NCI-H460 (cell line): ENCODE data around the gene CDH4. TPM values are rescaled to one million over a fixed set of nuclear protein-coding genes. Genes with fewer than 3 reads are reported as not detected.

Experiments
- DNase-seq: peaks from one replicate; pipeline ENCODE4 v3.0.0-alpha.2; 2016; ENCODE audit warnings: low read depth; ENCODE audit errors: extremely low read depth
- total RNA-seq: library from RNA; depleted of rRNA; stranded (reverse); fragments of >200 nt; shearing (Covaris generic); gene quantifications from 2 replicates; pipeline ENCODE4 v1.2.3, GENCODE V29; 2014

Gene CDH4
- total RNA-seq, 1 experiment from 2014 or later, result not detected

DNA sequence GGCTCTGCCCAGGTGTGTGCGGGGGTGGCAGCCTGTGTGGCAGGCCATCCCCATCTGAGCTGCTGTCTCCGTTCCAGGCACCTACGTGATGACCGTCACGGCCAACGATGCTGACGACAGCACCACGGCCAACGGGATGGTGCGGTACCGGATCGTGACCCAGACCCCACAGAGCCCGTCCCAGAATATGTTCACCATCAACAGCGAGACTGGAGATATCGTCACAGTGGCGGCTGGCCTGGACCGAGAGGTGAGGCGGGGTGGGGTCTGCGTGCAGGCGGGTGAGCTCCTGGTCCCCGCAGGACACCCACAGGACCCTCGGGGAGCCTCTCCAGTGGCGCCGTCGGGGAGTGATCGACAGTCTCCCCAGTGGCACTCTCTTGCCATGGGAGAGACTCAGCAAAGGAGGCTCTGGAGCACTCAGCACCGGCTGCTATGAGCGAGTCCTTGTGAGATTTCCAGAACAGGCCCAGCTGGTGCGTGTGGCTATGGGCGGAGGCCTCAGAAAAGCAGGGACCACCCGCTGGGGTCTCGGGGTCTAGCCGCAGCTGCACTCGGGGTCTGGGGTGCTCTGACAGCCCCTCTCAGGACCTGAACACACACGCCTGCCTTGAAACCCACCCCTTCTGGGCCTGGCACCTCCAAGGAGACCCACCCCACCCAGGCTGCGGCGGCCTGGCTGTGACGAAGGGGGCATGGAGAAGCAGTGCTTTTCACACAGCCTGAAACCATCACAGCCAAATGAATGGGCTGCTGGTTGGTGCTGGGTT is 621.8 kb downstream of the CDH4 start:
- no peak for DNase-seq

- DNase-seq, result peak; percentile 8
These were observed 622.5 kb downstream of the CDH4 start for GRCh38 chr20:61874421-61875068.

- no peak for DNase-seq
These were observed 623.3 kb downstream of the CDH4 start for GRCh38 chr20:61875221-61875885.

DNA sequence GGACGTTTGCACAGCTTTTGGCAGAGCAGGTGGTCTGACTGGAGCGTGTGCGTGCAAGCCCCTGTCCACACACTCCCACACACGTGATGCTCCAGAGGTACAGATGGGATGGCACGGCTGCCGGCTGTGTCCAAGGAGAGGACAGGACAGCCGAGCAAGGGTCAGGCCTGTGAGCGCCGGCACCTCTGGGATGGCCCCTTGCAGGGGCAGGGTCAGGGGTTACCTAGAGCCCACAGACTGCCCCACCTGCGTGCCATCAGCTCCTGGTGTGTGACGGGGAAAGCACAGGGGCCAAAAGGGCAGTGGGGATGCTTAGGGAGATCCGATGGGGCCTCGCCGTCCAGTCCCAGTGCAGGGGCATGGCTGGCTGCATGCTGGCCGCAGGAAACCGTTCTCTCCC is 623.9 kb downstream of the CDH4 start:
- no peak for DNase-seq

DNA sequence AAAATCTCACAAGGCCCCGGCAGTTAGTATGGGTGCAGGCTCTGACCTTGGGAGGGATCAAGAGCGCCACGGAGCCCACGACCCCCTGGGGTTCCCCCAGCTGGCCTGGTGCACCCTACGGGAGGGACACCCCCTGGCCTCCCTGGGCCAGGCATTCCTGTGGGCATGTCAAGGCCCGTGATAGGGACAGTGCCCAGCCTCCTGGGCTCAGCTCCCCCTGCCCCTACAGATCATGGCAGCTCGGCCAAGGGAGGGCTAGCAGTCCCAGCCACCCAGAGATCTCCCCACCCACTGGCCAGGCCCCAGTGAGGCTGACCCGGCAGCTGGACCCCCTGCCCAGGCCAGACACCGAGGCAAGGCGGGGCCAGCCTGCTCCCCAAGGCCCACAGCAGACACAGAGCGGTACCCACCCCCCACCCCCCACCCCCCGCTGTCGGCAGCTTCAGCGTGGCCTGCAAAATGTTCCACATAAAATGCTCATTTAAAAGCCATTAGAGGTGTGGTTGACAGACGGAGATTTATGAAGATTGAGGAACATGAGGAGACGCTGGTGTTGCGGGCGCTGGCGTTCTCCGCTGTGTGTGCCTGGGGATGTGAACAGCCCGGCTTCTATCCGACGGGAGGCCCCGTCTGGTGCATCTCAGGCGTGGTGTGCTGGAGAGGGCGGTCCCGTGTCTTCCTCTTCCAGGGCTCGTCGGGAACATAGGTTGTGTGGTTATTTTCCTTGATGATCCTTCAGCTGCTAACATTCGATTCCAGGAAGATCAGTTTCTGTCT is 625.1 kb downstream of the CDH4 start:
- DNase-seq, result no peak

DNA sequence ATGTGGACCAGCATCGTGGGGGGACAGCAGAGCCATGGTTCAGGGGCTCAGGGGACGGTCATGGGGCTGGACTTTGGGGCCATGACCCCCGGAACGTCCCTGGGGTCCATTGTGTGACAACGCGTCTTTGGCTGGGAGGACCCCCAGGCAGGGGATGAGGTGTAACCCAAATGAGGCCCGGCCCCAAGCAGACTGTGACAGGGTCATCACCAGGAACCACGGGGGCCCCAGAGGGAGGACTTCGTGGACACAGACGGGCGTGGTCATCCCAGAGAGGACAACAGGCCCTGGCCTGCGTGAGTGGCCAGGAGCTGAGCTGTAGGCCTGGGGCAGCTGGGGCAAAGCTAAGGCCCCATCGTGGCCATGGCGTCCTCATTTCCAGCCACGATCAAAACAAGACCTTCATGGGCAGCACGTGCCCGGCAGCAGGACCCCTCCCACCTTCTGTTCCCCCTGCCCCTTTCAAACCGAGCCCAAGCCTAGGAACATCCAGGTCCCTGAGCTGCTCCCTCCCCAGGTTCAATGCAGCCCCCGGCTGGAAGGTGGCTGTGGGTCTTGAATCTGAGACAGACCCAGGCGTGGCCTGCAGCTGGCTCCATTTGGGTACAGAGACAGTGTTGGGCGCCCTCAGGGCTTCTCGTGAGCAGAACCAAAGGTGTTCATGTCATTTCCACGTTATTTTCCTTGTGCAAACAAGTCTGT is 625.9 kb downstream of the CDH4 start:
- DNase-seq, result no peak

- no peak for DNase-seq
These were observed 626.6 kb downstream of the CDH4 start for GRCh38 chr20:61878478-61879302.

GRCh38 chr20:61879303-61879620 is 627.2 kb downstream of the CDH4 start:
- DNase-seq, result no peak

DNA sequence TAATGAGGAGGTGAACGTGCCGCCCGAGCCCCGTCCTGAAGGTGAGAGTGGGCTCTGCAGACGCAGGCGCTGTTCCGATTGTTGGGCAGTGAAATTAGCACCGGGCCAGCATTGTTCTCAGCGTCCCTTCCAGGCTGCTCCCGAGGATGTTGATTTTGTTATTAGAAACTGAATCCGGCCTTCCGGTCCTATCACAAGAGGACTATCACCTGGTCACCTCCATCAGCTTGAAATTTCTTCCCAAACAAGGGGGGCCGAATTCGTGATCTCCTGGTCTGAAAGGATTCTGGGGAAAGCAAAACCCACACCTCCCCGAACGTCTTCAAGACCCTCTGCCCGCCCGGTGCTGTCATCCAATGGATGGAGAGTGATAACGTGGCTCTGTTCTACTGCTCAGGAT is 627.6 kb downstream of the CDH4 start:
- no peak for DNase-seq

DNA sequence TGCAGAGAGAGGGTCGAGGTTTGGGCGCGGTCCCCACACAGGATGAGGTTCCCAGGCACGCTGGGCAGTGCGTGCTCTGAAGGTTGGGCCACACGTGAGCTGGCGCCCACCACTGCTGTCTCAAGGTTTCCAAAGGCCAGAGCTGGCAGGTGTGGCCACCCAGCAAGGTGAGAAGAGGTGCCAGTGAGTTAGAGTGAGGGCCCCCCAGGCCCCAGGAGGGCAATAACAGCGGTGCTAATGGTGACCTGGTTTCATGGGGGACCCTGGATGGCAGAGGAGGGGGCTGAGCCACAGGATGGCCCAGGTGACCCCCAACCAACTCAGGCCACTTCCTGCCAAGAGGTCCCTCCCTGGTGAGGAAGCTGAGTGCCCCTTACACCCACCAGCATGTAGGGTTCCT is 628.6 kb downstream of the CDH4 start:
- no peak for DNase-seq

DNA sequence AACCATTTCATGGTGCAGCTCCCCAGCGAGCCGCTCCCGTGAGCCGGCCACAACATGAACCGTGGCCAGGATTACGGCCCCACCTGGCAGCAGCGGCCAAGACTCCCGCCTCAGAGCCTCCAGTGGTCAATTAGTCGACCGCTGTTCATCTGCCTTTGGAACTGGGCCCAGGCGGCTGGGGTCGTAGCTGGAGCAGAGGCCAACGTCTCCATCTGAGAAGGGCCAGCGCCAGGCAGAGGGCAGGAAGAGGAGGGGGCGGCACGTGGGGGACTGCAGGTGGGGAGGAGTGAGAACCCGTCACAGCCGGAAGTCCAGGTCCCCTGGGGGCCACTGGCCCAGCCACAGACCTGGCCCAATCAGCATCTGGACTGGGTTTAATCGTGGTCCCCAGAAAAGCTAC is 629.4 kb downstream of the CDH4 start:
- no peak for DNase-seq

GRCh38 chr20:61881861-61882260 is 629.8 kb downstream of the CDH4 start:
- no peak for DNase-seq

- no peak for DNase-seq
These were observed 630.9 kb downstream of the CDH4 start for GRCh38 chr20:61882716-61883615.

DNA sequence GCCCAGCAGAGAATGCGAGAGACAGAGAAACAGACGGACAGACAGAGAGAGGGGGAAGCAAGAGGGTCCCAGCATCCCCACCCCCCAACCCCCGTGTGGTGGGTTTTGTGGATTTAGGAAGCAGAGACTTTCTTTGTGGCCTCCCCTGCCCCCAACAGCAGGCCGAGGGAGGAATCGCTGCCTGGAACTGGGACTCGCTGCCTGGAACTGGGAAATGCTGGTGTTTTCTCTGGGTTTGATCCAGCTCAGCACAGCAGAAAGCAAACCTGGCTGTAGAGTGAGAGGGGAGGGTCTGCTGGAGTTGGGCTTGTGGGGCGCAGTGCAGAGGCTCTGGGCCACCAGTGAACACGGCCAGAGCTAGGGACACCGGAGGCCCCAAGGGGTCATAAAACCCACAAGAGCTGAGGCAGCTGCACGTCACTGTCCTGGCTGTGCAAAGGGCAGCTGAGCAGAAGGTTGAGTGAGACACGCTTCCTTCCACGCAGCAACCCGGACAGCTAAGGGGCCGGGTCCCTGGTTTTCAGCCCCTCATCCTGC is 631.9 kb downstream of the CDH4 start:
- no peak for DNase-seq

GRCh38 chr20:61884571-61885389 is 632.7 kb downstream of the CDH4 start:
- no peak for DNase-seq

DNA sequence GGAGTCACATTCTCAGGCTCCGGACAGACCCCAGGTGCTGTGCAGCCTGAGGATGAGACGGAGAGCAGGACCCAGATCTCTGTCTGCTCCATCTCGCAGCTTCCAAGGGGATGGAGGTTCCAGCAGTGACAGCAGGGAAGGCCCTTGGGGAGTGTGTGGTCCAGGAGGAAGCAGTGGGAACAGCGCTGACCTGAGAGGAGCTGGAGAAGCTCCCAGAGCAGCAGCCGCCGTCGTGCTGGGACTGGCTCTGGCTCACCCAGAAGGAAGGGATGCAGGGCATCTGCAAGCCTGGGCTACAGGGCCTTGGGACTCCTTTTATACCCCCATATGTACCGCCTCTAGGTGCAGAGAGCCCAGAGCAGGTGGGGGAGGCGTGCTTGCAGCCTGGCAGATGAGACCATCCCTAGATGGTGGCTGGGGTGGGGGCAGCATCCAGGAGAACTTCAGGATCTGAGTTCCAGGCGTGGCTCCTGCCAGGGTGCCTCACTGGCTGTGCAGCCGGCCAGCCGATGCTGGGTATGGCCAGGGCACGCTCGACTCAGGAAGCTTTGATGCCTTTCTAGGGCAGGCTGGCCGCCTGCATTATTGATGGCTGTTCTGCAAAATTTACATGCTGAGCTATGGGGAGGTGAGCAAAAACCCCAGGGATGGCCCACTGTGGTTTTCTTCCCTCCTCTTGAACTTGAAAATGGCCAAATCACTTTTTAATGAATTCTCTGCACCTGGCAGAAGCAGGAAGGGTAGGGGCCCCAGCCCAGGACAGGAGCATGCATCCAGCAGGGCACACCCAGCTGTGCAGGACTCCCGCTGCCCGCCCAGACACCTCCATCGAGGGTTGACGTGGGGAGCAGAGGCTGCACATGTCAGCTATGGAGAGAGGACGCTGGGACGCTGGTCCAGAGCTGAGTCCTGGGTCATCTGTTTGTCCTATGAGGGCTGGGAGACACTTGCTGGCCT is 634.0 kb downstream of the CDH4 start:
- DNase-seq, result no peak
